ENCODE results near the gene ABCA1.

Gene ABCA1

GRCh38 chr9:104843644-104844240 is 84.2 kb downstream of the ABCA1 start:
- DNase-seq (ENCODE audit: low read depth) = no peak

GRCh38 chr9:104842698-104843097 is 85.3 kb downstream of the ABCA1 start:
- no peak for DNase-seq (ENCODE audit: low read depth)

GRCh38 chr9:104841601-104842141 is 86.3 kb downstream of the ABCA1 start:
- no peak for DNase-seq (ENCODE audit: low read depth)

GRCh38 chr9:104838958-104839357 is 89.0 kb downstream of the ABCA1 start:
- DNase-seq (ENCODE audit: low read depth) = no peak

GRCh38 chr9:104836767-104837166 is 91.2 kb downstream of the ABCA1 start:
- no peak for DNase-seq (ENCODE audit: low read depth)

GRCh38 chr9:104836235-104836634 is 91.7 kb downstream of the ABCA1 start:
- peak; percentile 36 for DNase-seq (ENCODE audit: low read depth)

- DNase-seq (ENCODE audit: low read depth) = no peak
Observed at GRCh38 chr9:104835161-104835560, 92.8 kb downstream of the ABCA1 start.

- no peak for DNase-seq (ENCODE audit: low read depth)
Observed at GRCh38 chr9:104833696-104834095, 94.3 kb downstream of the ABCA1 start.

GRCh38 chr9:104831681-104832080 is 96.3 kb downstream of the ABCA1 start:
- peak; percentile 78 for DNase-seq (ENCODE audit: low read depth)

GRCh38 chr9:104826911-104827310 is 101.0 kb downstream of the ABCA1 start:
- DNase-seq (ENCODE audit: low read depth) = no peak

- DNase-seq (ENCODE audit: low read depth) = no peak
Observed at GRCh38 chr9:104826079-104826775, 101.7 kb downstream of the ABCA1 start.

- DNase-seq (ENCODE audit: low read depth) = no peak
Observed at GRCh38 chr9:104820336-104820735, 107.6 kb downstream of the ABCA1 start.

GRCh38 chr9:104819033-104819432 is 108.9 kb downstream of the ABCA1 start:
- DNase-seq (ENCODE audit: low read depth) = no peak

- DNase-seq (ENCODE audit: low read depth) = no peak
Observed at GRCh38 chr9:104817437-104817836, 110.5 kb downstream of the ABCA1 start.

- DNase-seq (ENCODE audit: low read depth) = no peak
Observed at GRCh38 chr9:104815851-104816565, 111.9 kb downstream of the ABCA1 start.

GRCh38 chr9:104810421-104811339 is 117.3 kb downstream of the ABCA1 start:
- peak; percentile 49 for DNase-seq (ENCODE audit: low read depth)

GRCh38 chr9:104808035-104808614 is 119.8 kb downstream of the ABCA1 start:
- peak; percentile 65 for DNase-seq (ENCODE audit: low read depth)

GRCh38 chr9:104805441-104805840 is 122.5 kb downstream of the ABCA1 start:
- no peak for DNase-seq (ENCODE audit: low read depth)

- DNase-seq (ENCODE audit: low read depth) = no peak
Observed at GRCh38 chr9:104802906-104803305, 125.0 kb downstream of the ABCA1 start.

- DNase-seq (ENCODE audit: low read depth) = no peak
Observed at GRCh38 chr9:104802110-104802509, 125.8 kb downstream of the ABCA1 start.

- DNase-seq (ENCODE audit: low read depth) = no peak
Observed at GRCh38 chr9:104800068-104800785, 127.7 kb downstream of the ABCA1 start.

Measured in ELR (cell line).